ENCODE measurements around the gene ZDHHC24. TPM values are rescaled to one million over a fixed set of nuclear protein-coding genes. Genes with fewer than 3 reads are reported as not detected.

Gene ZDHHC24
- total and polyA plus RNA-seq, 2 experiments from 2014 or later: 5.6 to 13.1 TPM

DNA sequence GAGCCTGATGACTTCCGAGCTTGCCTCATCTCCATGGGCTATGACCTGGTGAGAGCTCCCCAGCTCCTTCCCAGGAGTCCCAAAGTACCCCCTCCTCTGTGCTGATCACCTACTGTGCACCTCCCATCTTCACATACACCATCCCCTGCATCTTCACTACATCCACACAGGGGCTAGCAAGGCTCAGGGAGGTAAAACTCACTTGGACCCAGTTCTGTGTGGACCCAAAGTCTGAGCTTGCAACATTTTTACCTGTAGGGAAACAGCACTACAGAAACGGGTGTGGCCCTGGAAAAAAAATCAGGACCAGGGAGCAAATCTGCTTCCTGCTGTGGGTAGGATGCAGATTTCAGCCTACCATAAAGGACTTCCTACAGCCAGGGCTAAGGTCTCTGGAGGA, 16.4 kb upstream of the ZDHHC24 start:
- Mint-ChIP-seq H3K27ac (no peak overlapping the region), H3K4me1 (no peaks in the 10 kb centered on the region; the same call in 2 of the 3 replicates), H3K36me3 (ENCODE audit: low read depth) (peaks cover 14% of the 10 kb centered on the region), H3K9me3 (no peaks in the 10 kb centered on the region), H3K27me3 (ENCODE audit: insufficient read depth, low read depth, poor library complexity) (peaks cover 17% of the 10 kb centered on the region), H3K4me3 (no peak overlapping the region)
- H3K4me2 ChIP-seq: no peak overlapping the region
- no peak overlapping the region for H3K27ac ChIP-seq (ENCODE audit: low read depth)
- no peaks in the 10 kb centered on the region for H3K79me2 ChIP-seq (replicated peaks; ENCODE audit: insufficient read depth)
- no peaks in the 10 kb centered on the region for H4K20me1 ChIP-seq (replicated peaks; ENCODE audit: insufficient read depth)
- DNase-seq (ENCODE audit: low spot score): no peak
- H3K27me3 ChIP-seq (ENCODE audit: insufficient read depth): peaks cover under 1% of the 10 kb centered on the region; the same call in 1 of the 2 replicates
- no peak overlapping the region for H2AFZ ChIP-seq
- TF ChIP-seq NANOG (IDR thresholded peaks at IDR 0.05; ENCODE audit: borderline replicate concordance) (no peak), EZH2phosphoT487 (IDR thresholded peaks at IDR 0.05; ENCODE audit: unreplicated experiment) (no peak), POLR2AphosphoS5 (IDR thresholded peaks at IDR 0.05; ENCODE audit: low read depth) (no peak), STAT1 (IDR thresholded peaks at IDR 0.05; ENCODE audit: unreplicated experiment) (no peak), ZNF114 (CRISPR knock-in tag; IDR thresholded peaks at IDR 0.05) (no peak), ETS1 (IDR thresholded peaks at IDR 0.05) (no peak), ZNF331 (CRISPR knock-in tag; IDR thresholded peaks at IDR 0.05; ENCODE audit: low read depth) (no peak), ZNF462 (CRISPR knock-in tag; IDR thresholded peaks at IDR 0.05) (no peak), CREB1 (CRISPR knock-in tag; IDR thresholded peaks at IDR 0.05; ENCODE audit: low read depth) (no peak), JUNB (IDR thresholded peaks at IDR 0.05; ENCODE audit: unreplicated experiment) (no peak), EZH2 (IDR thresholded peaks at IDR 0.05; ENCODE audit: low read depth, unreplicated experiment) (no peak)
- TF ChIP-seq, protein P1, sequence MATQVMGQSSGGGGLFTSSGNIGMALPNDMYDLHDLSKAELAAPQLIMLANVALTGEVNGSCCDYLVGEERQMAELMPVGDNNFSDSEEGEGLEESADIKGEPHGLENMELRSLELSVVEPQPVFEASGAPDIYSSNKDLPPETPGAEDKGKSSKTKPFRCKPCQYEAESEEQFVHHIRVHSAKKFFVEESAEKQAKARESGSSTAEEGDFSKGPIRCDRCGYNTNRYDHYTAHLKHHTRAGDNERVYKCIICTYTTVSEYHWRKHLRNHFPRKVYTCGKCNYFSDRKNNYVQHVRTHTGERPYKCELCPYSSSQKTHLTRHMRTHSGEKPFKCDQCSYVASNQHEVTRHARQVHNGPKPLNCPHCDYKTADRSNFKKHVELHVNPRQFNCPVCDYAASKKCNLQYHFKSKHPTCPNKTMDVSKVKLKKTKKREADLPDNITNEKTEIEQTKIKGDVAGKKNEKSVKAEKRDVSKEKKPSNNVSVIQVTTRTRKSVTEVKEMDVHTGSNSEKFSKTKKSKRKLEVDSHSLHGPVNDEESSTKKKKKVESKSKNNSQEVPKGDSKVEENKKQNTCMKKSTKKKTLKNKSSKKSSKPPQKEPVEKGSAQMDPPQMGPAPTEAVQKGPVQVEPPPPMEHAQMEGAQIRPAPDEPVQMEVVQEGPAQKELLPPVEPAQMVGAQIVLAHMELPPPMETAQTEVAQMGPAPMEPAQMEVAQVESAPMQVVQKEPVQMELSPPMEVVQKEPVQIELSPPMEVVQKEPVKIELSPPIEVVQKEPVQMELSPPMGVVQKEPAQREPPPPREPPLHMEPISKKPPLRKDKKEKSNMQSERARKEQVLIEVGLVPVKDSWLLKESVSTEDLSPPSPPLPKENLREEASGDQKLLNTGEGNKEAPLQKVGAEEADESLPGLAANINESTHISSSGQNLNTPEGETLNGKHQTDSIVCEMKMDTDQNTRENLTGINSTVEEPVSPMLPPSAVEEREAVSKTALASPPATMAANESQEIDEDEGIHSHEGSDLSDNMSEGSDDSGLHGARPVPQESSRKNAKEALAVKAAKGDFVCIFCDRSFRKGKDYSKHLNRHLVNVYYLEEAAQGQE (IDR thresholded peaks at IDR 0.05; ENCODE audit: unreplicated experiment): no peak
- TF ChIP-seq, protein P2, sequence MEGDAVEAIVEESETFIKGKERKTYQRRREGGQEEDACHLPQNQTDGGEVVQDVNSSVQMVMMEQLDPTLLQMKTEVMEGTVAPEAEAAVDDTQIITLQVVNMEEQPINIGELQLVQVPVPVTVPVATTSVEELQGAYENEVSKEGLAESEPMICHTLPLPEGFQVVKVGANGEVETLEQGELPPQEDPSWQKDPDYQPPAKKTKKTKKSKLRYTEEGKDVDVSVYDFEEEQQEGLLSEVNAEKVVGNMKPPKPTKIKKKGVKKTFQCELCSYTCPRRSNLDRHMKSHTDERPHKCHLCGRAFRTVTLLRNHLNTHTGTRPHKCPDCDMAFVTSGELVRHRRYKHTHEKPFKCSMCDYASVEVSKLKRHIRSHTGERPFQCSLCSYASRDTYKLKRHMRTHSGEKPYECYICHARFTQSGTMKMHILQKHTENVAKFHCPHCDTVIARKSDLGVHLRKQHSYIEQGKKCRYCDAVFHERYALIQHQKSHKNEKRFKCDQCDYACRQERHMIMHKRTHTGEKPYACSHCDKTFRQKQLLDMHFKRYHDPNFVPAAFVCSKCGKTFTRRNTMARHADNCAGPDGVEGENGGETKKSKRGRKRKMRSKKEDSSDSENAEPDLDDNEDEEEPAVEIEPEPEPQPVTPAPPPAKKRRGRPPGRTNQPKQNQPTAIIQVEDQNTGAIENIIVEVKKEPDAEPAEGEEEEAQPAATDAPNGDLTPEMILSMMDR (conservative IDR thresholded peaks at IDR 0.05; ENCODE audit: low read depth in 2 of 2): no peak
- 0 out of 2 replicates have a peak, but pooled peaks cover 4% of the 10 kb centered on the region for H3K4me1 ChIP-seq (ENCODE audit: insufficient read depth)
- ATAC-seq: no peak
- H3F3A ChIP-seq (replicated peaks; ENCODE audit: low read depth): 0 out of 2 replicates have a peak, but pooled peaks cover 3% of the 10 kb centered on the region
- no peak overlapping the region for H3K4me3 ChIP-seq
- H3K36me3 ChIP-seq (ENCODE audit: insufficient read depth): no peaks in the 10 kb centered on the region
- H3K9me2 ChIP-seq (ENCODE audit: insufficient read depth): no peaks in the 10 kb centered on the region
